Measurements from ENCODE around the gene PTPN14.
"Not testable (repeated sequence)": the region's sequence is repeated elsewhere in the genome, so short reads cannot be mapped to it uniquely, and the experiment has no call there.

The PTPN14 gene

GRCh38 chr1:214540324-214540723 lies 11.1 kb downstream of the PTPN14 start:
- DNase-seq = no peak

GRCh38 chr1:214538496-214538895 lies 12.9 kb downstream of the PTPN14 start:
- DNase-seq = no peak

- no peak for DNase-seq
Observed at GRCh38 chr1:214537872-214538473, 13.4 kb downstream of the PTPN14 start.

- DNase-seq = no peak
Observed at GRCh38 chr1:214537219-214537618, 14.2 kb downstream of the PTPN14 start.

GRCh38 chr1:214532070-214532469 lies 19.3 kb downstream of the PTPN14 start:
- DNase-seq = no peak

- DNase-seq = no peak
Observed at GRCh38 chr1:214525535-214526019, 25.8 kb downstream of the PTPN14 start.

GRCh38 chr1:214524824-214525223 lies 26.6 kb downstream of the PTPN14 start:
- no peak for DNase-seq

- DNase-seq = no peak
Observed at GRCh38 chr1:214523124-214523824, 28.1 kb downstream of the PTPN14 start.

- DNase-seq = not testable (repeated sequence)
Observed at GRCh38 chr1:214521458-214521857, 29.9 kb downstream of the PTPN14 start.

- peak; percentile 53 for DNase-seq
Observed at GRCh38 chr1:214520544-214521165, 30.7 kb downstream of the PTPN14 start.

GRCh38 chr1:214518361-214518760 lies 33.0 kb downstream of the PTPN14 start:
- DNase-seq = no peak

GRCh38 chr1:214516434-214517326 lies 34.7 kb downstream of the PTPN14 start:
- no peak for DNase-seq

GRCh38 chr1:214515544-214516433 lies 35.6 kb downstream of the PTPN14 start:
- no peak for DNase-seq

GRCh38 chr1:214514819-214515383 lies 36.5 kb downstream of the PTPN14 start:
- no peak for DNase-seq

GRCh38 chr1:214514032-214514818 lies 37.2 kb downstream of the PTPN14 start:
- DNase-seq = no peak

GRCh38 chr1:214513394-214513793 lies 38.0 kb downstream of the PTPN14 start:
- DNase-seq = no peak

- no peak for DNase-seq
Observed at GRCh38 chr1:214511639-214511998, 39.8 kb downstream of the PTPN14 start.

- no peak for DNase-seq
Observed at GRCh38 chr1:214510914-214511638, 40.3 kb downstream of the PTPN14 start.

- DNase-seq = no peak
Observed at GRCh38 chr1:214510477-214510876, 40.9 kb downstream of the PTPN14 start.

- DNase-seq = not testable (repeated sequence)
Observed at GRCh38 chr1:214509622-214510021, 41.8 kb downstream of the PTPN14 start.

All from DMS79 (cell line).